Duodenal mucosa (tissue), 2 donors: Measurements from ENCODE around the gene PRR15L.

Source experiments
- H3K27ac ChIP-seq: one replicate; pipeline ENCODE4 v1.7.0; 2013; ENCODE audit warnings: low read depth, low read length
- H3K27me3 ChIP-seq, 2 donors: one replicate each; pipeline ENCODE4 v1.7.0; 2013; ENCODE audit warnings: low read length in 2 of 2, control low read depth in 1 of 2; ENCODE audit not compliant: insufficient read depth in 2 of 2, control insufficient read depth in 1 of 2
- H3K36me3 ChIP-seq, 2 donors: one replicate each; pipeline ENCODE4 v1.7.0; 2013; ENCODE audit warnings: low read length in 2 of 2, control low read depth in 1 of 2; ENCODE audit not compliant: insufficient read depth in 2 of 2, control insufficient read depth in 1 of 2
- H3K4me1 ChIP-seq, 2 donors: one replicate each; pipeline ENCODE4 v1.7.0; 2013; ENCODE audit warnings: low read length in 2 of 2, control low read depth in 1 of 2; ENCODE audit not compliant: insufficient read depth in 2 of 2, control insufficient read depth in 1 of 2
- H3K4me3 ChIP-seq, 2 donors: one replicate each; pipeline ENCODE4 v1.7.0; 2013; ENCODE audit warnings: low read length in 2 of 2, low read depth in 1 of 2
- H3K9ac ChIP-seq, 2 donors: one replicate each; pipeline ENCODE4 v1.7.0; 2013; ENCODE audit warnings: low read length in 2 of 2, low read depth in 1 of 2
- H3K9me3 ChIP-seq, 2 donors: one replicate each; pipeline ENCODE4 v1.7.0; 2013; ENCODE audit warnings: low read length in 2 of 2, control low read depth in 1 of 2; ENCODE audit not compliant: control insufficient read depth in 1 of 2

PRR15L gene

DNA sequence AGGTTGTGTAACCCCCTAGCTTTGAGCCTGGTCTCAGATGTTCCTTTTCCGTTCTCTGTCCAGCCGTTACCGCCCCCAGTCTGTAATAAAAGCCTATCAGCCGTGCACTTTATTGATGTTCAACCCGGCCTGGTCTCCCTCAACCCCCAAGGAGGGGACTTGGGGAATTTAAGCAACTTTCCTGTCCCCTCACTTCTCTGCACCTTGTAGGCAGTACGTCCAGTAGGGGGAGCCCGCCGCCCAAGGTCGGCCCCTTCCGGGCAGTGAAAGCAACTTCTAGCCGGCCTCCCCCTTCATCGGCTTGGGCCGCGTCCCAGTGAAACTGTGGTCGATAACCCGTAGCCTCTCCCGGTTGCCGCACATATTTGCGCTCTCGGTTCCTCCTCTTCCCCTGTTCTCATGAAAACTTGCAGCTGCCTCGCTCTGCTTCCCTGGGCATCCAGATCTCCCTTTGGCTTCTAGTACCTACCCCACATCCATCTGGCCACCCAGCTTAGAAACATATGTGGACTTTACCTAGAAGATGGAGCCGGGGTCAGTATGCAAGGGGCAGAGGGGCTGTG lies 8.4 kb downstream of the PRR15L start:
- H3K4me3 ChIP-seq: peak overlapping the region; percentile 37 to 40
- peak overlapping the region; percentile 66 for H3K27ac ChIP-seq
- peaks cover 35 to 59% of the 10 kb centered on the region in 2 donors for H3K36me3 ChIP-seq
- H3K9ac ChIP-seq: peak overlapping the region; percentile 21 to 33
- no peaks in the 10 kb centered on the region for H3K9me3 ChIP-seq
- H3K27me3 ChIP-seq: no peaks in the 10 kb centered on the region
- H3K4me1 ChIP-seq: peaks cover 52 to 64% of the 10 kb centered on the region in 2 donors

- Histone ChIP-seq H3K27ac (peak overlapping the region; percentile 47), H3K27me3 (no peaks in the 10 kb centered on the region), H3K9me3 (no peaks in the 10 kb centered on the region), H3K9ac (peak overlapping the region; percentile 21 to 33), H3K4me1 (peaks cover 53 to 64% of the 10 kb centered on the region in 2 donors), H3K36me3 (peaks cover 30 to 59% of the 10 kb centered on the region in 2 donors), H3K4me3 (no peak overlapping the region)
Observed at GRCh38 chr17:47948706-47949196, 8.9 kb downstream of the PRR15L start.

DNA sequence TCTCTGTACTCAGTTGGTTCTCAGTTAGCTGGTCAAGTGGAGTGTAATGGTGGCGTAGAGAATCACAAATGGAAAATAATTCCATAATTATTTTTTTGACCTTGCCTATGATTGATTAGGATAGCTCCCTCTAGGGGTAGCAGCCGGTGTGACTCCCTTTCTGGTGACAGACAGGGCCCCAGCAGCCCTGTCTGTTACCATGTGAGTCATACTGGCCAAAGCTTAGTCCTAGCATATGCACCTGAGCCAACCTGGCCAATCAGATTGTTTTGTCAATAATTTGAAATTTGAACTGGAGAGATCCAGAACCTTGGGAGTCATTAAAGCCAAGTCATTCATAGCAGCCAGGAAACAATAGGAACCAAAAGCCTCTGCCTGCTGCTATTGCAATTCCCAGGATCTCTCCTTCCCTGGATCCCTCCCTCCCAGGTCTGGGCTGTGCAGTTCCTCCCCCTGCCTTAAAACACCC lies 10.7 kb downstream of the PRR15L start:
- no peak overlapping the region for H3K4me3 ChIP-seq
- peaks cover 23 to 53% of the 10 kb centered on the region in 2 donors for H3K36me3 ChIP-seq
- H3K27ac ChIP-seq: peak overlapping the region; percentile 3
- peak overlapping the region in 1 of 2 donors; percentile 22 for H3K9ac ChIP-seq
- H3K9me3 ChIP-seq: no peaks in the 10 kb centered on the region
- peaks cover 58 to 63% of the 10 kb centered on the region in 2 donors for H3K4me1 ChIP-seq
- no peaks in the 10 kb centered on the region for H3K27me3 ChIP-seq

GRCh38 chr17:47946516-47946915 lies 11.2 kb downstream of the PRR15L start:
- no peak overlapping the region for H3K4me3 ChIP-seq
- peak overlapping the region; percentile 3 for H3K27ac ChIP-seq
- H3K9ac ChIP-seq: peak overlapping the region in 1 of 2 donors; percentile 22
- H3K4me1 ChIP-seq: peaks cover 58% of the 10 kb centered on the region in 2 donors
- H3K36me3 ChIP-seq: peaks cover 19 to 53% of the 10 kb centered on the region in 2 donors
- H3K27me3 ChIP-seq: no peaks in the 10 kb centered on the region
- no peaks in the 10 kb centered on the region for H3K9me3 ChIP-seq

DNA sequence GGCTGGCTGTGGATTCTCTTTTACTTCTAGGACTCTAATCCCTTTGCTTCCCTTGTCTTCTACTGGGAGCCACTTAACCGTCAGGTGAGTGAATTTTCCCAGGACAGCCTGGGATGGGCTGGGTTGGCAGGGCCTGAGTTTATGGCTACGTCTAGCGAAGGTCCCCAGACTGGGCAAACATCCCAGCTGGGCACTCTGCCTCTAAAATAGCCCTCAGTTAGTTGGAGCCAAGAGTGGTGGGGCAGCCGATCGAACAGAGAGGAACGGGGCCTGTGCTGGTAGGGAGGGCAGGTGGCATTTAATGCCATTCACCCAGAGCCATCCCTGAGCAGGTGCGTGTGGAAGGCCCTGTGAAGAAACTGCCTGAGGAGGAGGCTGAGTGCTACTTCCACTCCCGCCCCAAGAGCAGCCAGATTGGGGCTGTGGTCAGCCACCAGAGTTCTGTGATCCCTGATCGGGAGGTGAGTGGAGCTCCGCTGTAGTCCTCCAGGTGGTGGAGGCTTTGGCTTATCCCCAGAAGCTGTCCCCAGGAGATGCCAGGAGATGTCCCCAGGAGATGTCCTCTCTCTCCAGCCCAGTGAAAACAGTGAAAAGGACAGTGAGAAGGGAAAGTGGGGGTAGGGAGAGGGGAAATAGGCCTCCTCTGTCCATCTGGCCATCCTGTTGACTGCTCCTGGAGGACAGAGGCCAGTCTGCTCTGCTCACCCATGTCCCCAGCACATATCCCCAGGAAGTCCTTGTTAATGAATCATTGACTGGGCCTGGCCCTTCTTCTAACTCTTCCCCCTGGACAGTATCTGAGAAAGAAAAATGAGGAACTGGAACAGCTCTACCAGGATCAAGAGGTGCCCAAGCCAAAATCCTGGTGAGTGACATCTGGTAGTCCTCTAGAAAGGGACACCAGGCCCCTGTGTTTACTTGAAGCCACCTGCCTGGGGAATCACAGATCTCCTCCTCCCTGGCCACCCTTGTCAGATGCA lies 11.9 kb downstream of the PRR15L start:
- Histone ChIP-seq H3K9me3 (no peaks in the 10 kb centered on the region), H3K27me3 (no peaks in the 10 kb centered on the region), H3K4me1 (peaks cover 56 to 59% of the 10 kb centered on the region in 2 donors), H3K27ac (peak overlapping the region; percentile 3), H3K36me3 (peaks cover 16 to 53% of the 10 kb centered on the region in 2 donors), H3K9ac (peak overlapping the region; percentile 12 to 34), H3K4me3 (no peak overlapping the region)

- H3K27me3 ChIP-seq: no peaks in the 10 kb centered on the region
- H3K4me3 ChIP-seq: no peak overlapping the region
- peaks cover 52 to 54% of the 10 kb centered on the region in 2 donors for H3K4me1 ChIP-seq
- H3K27ac ChIP-seq: no peak overlapping the region
- no peaks in the 10 kb centered on the region for H3K9me3 ChIP-seq
- peak overlapping the region in 1 of 2 donors; percentile 12 for H3K9ac ChIP-seq
- peaks cover 16 to 48% of the 10 kb centered on the region in 2 donors for H3K36me3 ChIP-seq
Observed at GRCh38 chr17:47945080-47945479, 12.6 kb downstream of the PRR15L start.

DNA sequence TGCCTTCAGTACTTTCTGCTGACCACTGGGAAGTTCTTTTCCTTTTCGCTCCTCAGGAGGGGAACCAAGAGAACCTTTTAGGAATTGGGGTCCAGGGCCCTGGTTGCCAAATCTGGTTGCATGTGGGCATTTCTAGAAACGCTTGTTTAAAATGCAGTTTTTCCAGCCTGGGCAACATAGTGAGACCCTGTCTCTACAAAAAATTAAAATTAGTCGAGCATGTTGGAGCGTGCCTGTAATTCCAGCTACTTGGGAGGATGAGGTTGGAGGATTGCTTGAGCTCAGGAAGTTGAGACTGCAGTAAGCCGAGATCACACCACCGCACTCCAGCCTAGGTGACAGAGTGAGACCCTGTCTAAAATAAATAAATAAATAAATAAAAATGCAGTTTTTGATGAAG lies 15.1 kb downstream of the PRR15L start:
- Histone ChIP-seq H3K27me3 (no peaks in the 10 kb centered on the region), H3K4me3 (peak overlapping the region; percentile 78 to 94), H3K9me3 (no peaks in the 10 kb centered on the region), H3K36me3 (peaks cover 6 to 34% of the 10 kb centered on the region in 2 donors), H3K4me1 (peaks cover 33 to 34% of the 10 kb centered on the region in 2 donors), H3K27ac (no peak overlapping the region), H3K9ac (peak overlapping the region; percentile 78 to 92)

DNA sequence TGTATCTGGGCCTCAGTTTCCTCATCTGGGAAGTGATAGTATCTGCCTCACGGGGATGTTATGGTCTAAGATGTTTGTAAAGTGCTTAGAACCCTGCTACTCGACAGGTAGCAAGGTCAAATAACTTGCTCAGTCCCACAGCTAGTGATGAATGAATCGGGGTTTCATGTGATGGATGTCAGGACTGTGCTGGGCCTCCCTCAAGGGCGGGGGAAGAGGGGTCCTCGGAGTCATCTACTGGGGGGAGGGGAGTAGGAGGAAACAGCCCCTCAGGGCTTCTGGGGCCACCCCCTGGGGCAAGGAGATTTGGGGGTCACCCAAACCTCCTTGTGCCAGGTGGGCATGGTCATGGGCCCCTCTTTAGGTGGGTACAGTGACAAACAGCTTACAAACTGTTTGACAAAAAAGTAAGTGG lies 15.6 kb downstream of the PRR15L start:
- Histone ChIP-seq H3K36me3 (peaks cover 6 to 34% of the 10 kb centered on the region in 2 donors), H3K4me3 (peak overlapping the region; percentile 78 to 94), H3K27ac (peak overlapping the region; percentile 65), H3K27me3 (no peaks in the 10 kb centered on the region), H3K9me3 (no peaks in the 10 kb centered on the region), H3K4me1 (peaks cover 33 to 34% of the 10 kb centered on the region in 2 donors), H3K9ac (peak overlapping the region; percentile 78 to 92)

DNA sequence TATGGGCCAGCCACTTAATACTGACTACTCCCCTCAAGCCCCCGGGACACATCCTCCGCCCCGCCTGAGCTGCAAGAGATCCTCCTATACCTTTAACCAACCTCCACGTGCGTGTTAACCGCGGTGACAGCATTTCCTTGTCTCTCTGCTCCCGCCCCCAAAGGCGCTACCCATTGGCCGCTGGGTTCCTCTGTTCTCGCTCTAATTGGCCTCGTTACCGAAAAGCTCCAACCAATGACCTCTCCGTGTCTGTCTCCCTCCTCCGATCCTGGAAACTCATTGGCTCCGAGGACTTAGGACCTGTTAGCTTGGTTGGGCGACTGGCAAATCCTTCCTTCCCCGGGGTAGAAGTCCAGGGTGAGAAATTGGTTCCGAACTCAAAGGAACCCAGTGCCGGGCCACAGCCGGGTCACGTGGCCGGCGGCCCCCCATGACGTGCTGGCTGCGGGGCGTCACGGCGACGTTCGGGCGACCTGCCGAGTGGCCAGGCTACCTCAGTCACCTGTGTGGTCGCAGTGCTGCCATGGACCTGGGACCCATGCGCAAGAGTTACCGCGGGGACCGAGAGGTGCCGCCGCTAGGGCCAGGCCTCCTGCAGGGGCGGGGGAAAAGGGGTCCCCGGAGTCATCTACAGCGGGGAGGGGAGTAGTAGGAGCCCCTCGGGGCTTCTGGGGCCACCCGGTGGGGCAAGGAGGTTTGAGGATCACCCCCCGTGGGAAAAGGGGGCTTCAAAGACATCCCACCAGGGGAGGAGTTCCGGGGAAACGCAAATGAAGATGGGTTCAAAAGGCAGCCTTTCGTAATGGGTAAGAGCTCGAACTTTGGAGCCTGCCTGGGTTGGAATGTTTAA lies 16.2 kb downstream of the PRR15L start, which contains the start of gene PNPO:
Gene PNPO, plus strand, starts transcription at position 326 of the 850 bp plus-strand sequence. Its CDS starts 105 bp downstream, at position 431.
- Histone ChIP-seq H3K36me3 (peaks cover 6 to 30% of the 10 kb centered on the region in 2 donors), H3K9me3 (no peaks in the 10 kb centered on the region)

More for the DNA sequence above, 16.2 kb downstream of the PRR15L start, which contains the start of gene PNPO:
- Histone ChIP-seq H3K27ac (peak within 1 kb of the TSS; percentile 65), H3K4me3 (peak within 1 kb of the TSS; percentile 78 to 94), H3K4me1 (peaks cover 31 to 33% of the 10 kb centered on the region in 2 donors), H3K27me3 (no peaks in the 10 kb centered on the region), H3K9ac (peak within 1 kb of the TSS; percentile 78 to 92)
